H9 (cell line): ENCODE results near the gene MRPL36. TPM values are rescaled to one million over a fixed set of nuclear protein-coding genes. Genes with fewer than 3 reads are reported as not detected.

Experiments
- DNase-seq: peaks from one replicate; pipeline ENCODE4 v3.0.0-alpha.2; 2017
- H2AFZ ChIP-seq: one replicate; pipeline ENCODE4 v1.6.1; 2013; ENCODE audit warnings: mild to moderate bottlenecking, low read length, control low read depth, moderate library complexity
- H2AK5ac ChIP-seq: 2 replicates; pipeline ENCODE4 v1.6.1; 2013; ENCODE audit warnings: low read length, control low read depth, mixed read lengths; ENCODE audit not compliant: insufficient read length
- H2BK120ac ChIP-seq: one replicate; pipeline ENCODE4 v1.6.1; 2013; ENCODE audit warnings: low read depth, mild to moderate bottlenecking, low read length, control low read depth, inconsistent platforms; ENCODE audit not compliant: poor library complexity, severe bottlenecking
- H2BK12ac ChIP-seq: 2 replicates; pipeline ENCODE4 v1.6.1; 2013; ENCODE audit warnings: low read length, control low read depth, mixed read lengths, low read depth; ENCODE audit not compliant: insufficient read length
- H2BK15ac ChIP-seq: 2 replicates; pipeline ENCODE4 v1.6.1; 2013; ENCODE audit warnings: low read depth, low read length, control low read depth
- H2BK20ac ChIP-seq: one replicate; pipeline ENCODE4 v1.6.1; 2013; ENCODE audit warnings: low read depth, mild to moderate bottlenecking, low read length, control low read depth, inconsistent platforms; ENCODE audit not compliant: poor library complexity, severe bottlenecking
- H2BK5ac ChIP-seq: 2 replicates; pipeline ENCODE4 v1.6.1; 2013; ENCODE audit warnings: low read length, control low read depth, mixed read lengths; ENCODE audit not compliant: insufficient read length
- H3K14ac ChIP-seq: 2 replicates; pipeline ENCODE4 v1.6.1; 2013; ENCODE audit warnings: low read length, control low read depth; ENCODE audit not compliant: insufficient read depth
- H3K18ac ChIP-seq: 2 replicates; pipeline ENCODE4 v1.6.1; 2013; ENCODE audit warnings: low read depth, mild to moderate bottlenecking, mixed read lengths, low read length, control low read depth; ENCODE audit not compliant: insufficient read length
- H3K23ac ChIP-seq: 2 replicates; pipeline ENCODE4 v1.6.1; 2013; ENCODE audit warnings: low read length, control low read depth, mixed read lengths, low read depth; ENCODE audit not compliant: insufficient read length
- H3K23me2 ChIP-seq: 2 replicates; pipeline ENCODE4 v1.6.1; 2013; ENCODE audit warnings: low read depth, mild to moderate bottlenecking, mixed read lengths, low read length, control low read depth; ENCODE audit not compliant: insufficient read length, poor library complexity, severe bottlenecking
- H3K27ac ChIP-seq: 2 replicates; pipeline ENCODE4 v1.5.1; 2013; ENCODE audit warnings: low read length, control low read depth, mixed read lengths, low read depth; ENCODE audit not compliant: insufficient read length
- H3K27me3 ChIP-seq: 2 replicates; pipeline ENCODE4 v1.6.1; 2013; ENCODE audit warnings: low read length, control low read depth, inconsistent platforms; ENCODE audit not compliant: insufficient read depth
- H3K4ac ChIP-seq: 2 replicates; pipeline ENCODE4 v1.6.1; 2013; ENCODE audit warnings: low read depth, mild to moderate bottlenecking, control low read depth, inconsistent platforms, low read length, moderate library complexity
- H3K4me1 ChIP-seq: 2 replicates; pipeline ENCODE4 v1.6.1; 2013; ENCODE audit warnings: low read length, control low read depth, inconsistent platforms; ENCODE audit not compliant: insufficient read depth
- H3K4me2 ChIP-seq: 2 replicates; pipeline ENCODE4 v1.6.1; 2013; ENCODE audit warnings: low read length, control low read depth, mixed read lengths; ENCODE audit not compliant: insufficient read length, insufficient read depth
- H3K56ac ChIP-seq: 2 replicates; pipeline ENCODE4 v1.6.1; 2013; ENCODE audit warnings: low read depth, mild to moderate bottlenecking, mixed read lengths, low read length, control low read depth; ENCODE audit not compliant: insufficient read length
- H3K79me1 ChIP-seq: 2 replicates; pipeline ENCODE4 v1.6.1; 2013; ENCODE audit warnings: low read depth, mild to moderate bottlenecking, moderate library complexity, low read length, control low read depth, inconsistent platforms; ENCODE audit not compliant: insufficient read depth, poor library complexity, severe bottlenecking
- H3K79me2 ChIP-seq: 2 replicates; pipeline ENCODE4 v1.6.1; 2013; ENCODE audit warnings: low read length, control low read depth, inconsistent platforms; ENCODE audit not compliant: insufficient read depth
- H3K9ac ChIP-seq: 2 replicates; pipeline ENCODE4 v1.6.1; 2013; ENCODE audit warnings: low read length, control low read depth, mixed read lengths; ENCODE audit not compliant: insufficient read length; ENCODE audit errors: extremely low read depth
- H3K9me3 ChIP-seq: one replicate; pipeline ENCODE4 v1.6.1; 2013; ENCODE audit warnings: low read depth, low read length, inconsistent platforms; ENCODE audit not compliant: control insufficient read depth
- H3T11ph ChIP-seq: one replicate; pipeline ENCODE4 v1.6.1; 2013; ENCODE audit warnings: mild to moderate bottlenecking, low read length, control low read depth, inconsistent platforms
- H4K20me1 ChIP-seq: one replicate; pipeline ENCODE4 v1.6.1; 2013; ENCODE audit not compliant: control insufficient read depth, insufficient read length, insufficient read depth
- H4K5ac ChIP-seq: 2 replicates; pipeline ENCODE4 v1.6.1; 2013; ENCODE audit warnings: low read depth, mild to moderate bottlenecking, mixed read lengths, low read length, control low read depth; ENCODE audit not compliant: insufficient read length
- H4K8ac ChIP-seq: replicated peaks from 2 replicates; pipeline ENCODE4 v1.6.1; 2013; ENCODE audit warnings: low read length, control low read depth, mixed read lengths, low read depth; ENCODE audit not compliant: insufficient read length
- H4K91ac ChIP-seq: 2 replicates; pipeline ENCODE4 v1.6.1; 2013; ENCODE audit warnings: low read depth, mild to moderate bottlenecking, moderate library complexity, mixed read lengths, low read length, control low read depth; ENCODE audit not compliant: insufficient read length
- H3K27ac Mint-ChIP-seq, 3 experiments: 2 replicates in 2 of 3; 3 replicates in 1 of 3; pipeline ENCODE4 v1.8.0; 2020 to 2021; ENCODE audit warnings: mixed read lengths in 3 of 3, mild to moderate bottlenecking in 1 of 3, moderate library complexity in 1 of 3
- H3K27me3 Mint-ChIP-seq: 2 replicates; pipeline ENCODE4 v1.8.0; 2021; ENCODE audit warnings: low read depth, mild to moderate bottlenecking, moderate library complexity, mixed read lengths
- H3K36me3 Mint-ChIP-seq, 3 experiments: 2 replicates in 2 of 3; 3 replicates in 1 of 3; pipeline ENCODE4 v1.8.0; 2020 to 2021; ENCODE audit warnings: low read depth in 3 of 3, mixed read lengths in 3 of 3; ENCODE audit not compliant: insufficient read depth in 1 of 3
- H3K4me1 Mint-ChIP-seq, 2 experiments: 2 replicates each; pipeline ENCODE4 v1.8.0; 2020; ENCODE audit warnings: mixed read lengths in 2 of 2
- H3K4me3 Mint-ChIP-seq, 2 experiments: 2 replicates in 1 of 2; 3 replicates in 1 of 2; pipeline ENCODE4 v1.8.0; 2020 to 2021; ENCODE audit warnings: mild to moderate bottlenecking in 2 of 2, mixed read lengths in 2 of 2, moderate library complexity in 1 of 2
- H3K9me3 Mint-ChIP-seq, 2 experiments: 2 replicates in 1 of 2; 3 replicates in 1 of 2; pipeline ENCODE4 v1.8.0; 2020; ENCODE audit warnings: mild to moderate bottlenecking in 2 of 2, mixed read lengths in 2 of 2, moderate library complexity in 1 of 2
- CTCF ChIP-seq: fragments of 200-600 bp; sonication (generic); conservative IDR thresholded peaks from 3 replicates; pipeline ENCODE4 v1.8.0; 2021; ENCODE audit warnings: antibody characterized with exemption, mild to moderate bottlenecking
- WGBS: extraction: QIAGEN DNeasy Blood & Tissue Kit; methylation state at CpG from one replicate; pipeline ENCODE4 v1.1.7; 2013; ENCODE audit warnings: missing lambda C conversion rate, low lambda C conversion rate, mixed read lengths; ENCODE audit not compliant: insufficient read length; ENCODE audit errors: extremely low coverage; 5-methylcytosine and 5-hydroxymethylcytosine counted together
- total RNA-seq: library from RNA; stranded (reverse); gene quantifications from 2 replicates; pipeline ENCODE4 v1.2.1, GENCODE V29; 2021

MRPL36 gene
- total RNA-seq, 1 experiment from 2014 or later = 67.3 TPM

- Histone ChIP-seq H3K56ac (no peak overlapping the region), H4K20me1 (no peaks in the 10 kb centered on the region), H3K27ac (no peak overlapping the region), H4K8ac (no peak overlapping the region), H2BK15ac (no peak overlapping the region), H4K91ac (no peak overlapping the region), H3K4ac (no peak overlapping the region), H3K4me2 (no peak overlapping the region), H2AK5ac (no peak overlapping the region), H2BK12ac (no peak overlapping the region), H3K27me3 (no peaks in the 10 kb centered on the region), H3K79me2 (no peaks in the 10 kb centered on the region), H3K9me3 (no peaks in the 10 kb centered on the region), H3K9ac (no peak overlapping the region), H3T11ph (no peak overlapping the region), H3K18ac (no peak overlapping the region), H4K5ac (no peak overlapping the region), H3K23ac (no peak overlapping the region), H3K79me1 (no peaks in the 10 kb centered on the region), H2BK5ac (no peak overlapping the region), H2BK120ac (no peak overlapping the region), H2BK20ac (no peak overlapping the region), H3K14ac (no peak overlapping the region; the same call in 1 of the 2 replicates), H3K23me2 (no peaks in the 10 kb centered on the region), H2AFZ (no peak overlapping the region), H3K4me1 (no peaks in the 10 kb centered on the region)
- no CpG with 5 or more reads among the region's 16 CpGs for WGBS
- Mint-ChIP-seq H3K9me3 (no peaks in the 10 kb centered on the region; a peak in 1 of 5 replicates), H3K4me1 (peaks cover 29 to 52% of the 10 kb centered on the region in 2 experiments), H3K27me3 (peaks cover 18% of the 10 kb centered on the region), H3K4me3 (no peak overlapping the region), H3K36me3 (peaks cover 0 to 2% (median 0%) of the 10 kb centered on the region in 3 experiments; a peak in 1 of 7 replicates), H3K27ac (no peak overlapping the region)
- no peak for DNase-seq
- TF ChIP-seq CTCF = no peak
These were observed 33.8 kb upstream of the MRPL36 start for GRCh38 chr5:1833264-1834021.
